Pancreas (tissue), 10 donors: ENCODE data around the gene SLF1. TPM values are rescaled to one million over a fixed set of nuclear protein-coding genes. Genes with fewer than 3 reads are reported as not detected.

Experiments used
- ATAC-seq, 4 donors: fragments of 200-7000 bp; cut with Tn5 transposase; one replicate each; pipeline versions ENCODE4 v1.8.0 to v1.9.1; 2020; ENCODE audit warnings: mild to moderate bottlenecking in 4 of 4, moderate library complexity in 4 of 4
- DNase-seq, 6 donors: peaks; one replicate each; pipeline ENCODE4 v3.0.0-alpha.2; 2020
- FAIRE-seq: peaks from 2 replicates; lab custom pipeline; 2012; peaks lifted over from hg19 to GRCh38; lab: Jason Lieb, UNC
- H3K27ac ChIP-seq, 4 donors: fragments of 200-600 bp; sonication (generic); 1 replicate in 3 of 4; 2 replicates in 1 of 4; pipeline versions ENCODE4 v1.5.0 to v1.8.0; 2020
- H3K27me3 ChIP-seq, 4 donors: fragments of 200-600 bp; one replicate each; pipeline ENCODE4 v1.8.0; 2021
- H3K36me3 ChIP-seq, 3 donors: fragments of 200-600 bp; sonication (generic) in 1 of 3; one replicate each; pipeline versions ENCODE4 v1.5.0 to v1.8.0; 2020 to 2021
- H3K4me1 ChIP-seq, 3 donors: fragments of 200-600 bp; one replicate each; pipeline ENCODE4 v1.8.0; 2021
- H3K4me3 ChIP-seq, 4 donors: fragments of 200-600 bp; sonication (generic) in 2 of 4; one replicate each; pipeline versions ENCODE4 v1.5.0 to v1.8.0; 2020 to 2021
- H3K9me3 ChIP-seq, 4 donors: fragments of 200-600 bp; one replicate each; pipeline ENCODE4 v1.8.0; 2021
- WGBS, 2 donors: extraction: QIAGEN DNeasy Blood & Tissue Kit; methylation state at CpG; one replicate each; pipeline ENCODE4 v1.1.7; 2013; 5-methylcytosine and 5-hydroxymethylcytosine counted together
- intact Hi-C, 3 donors: fragments of 100-400 bp; cut with DNase I; formaldehyde crosslinking; loops; one replicate each; pipeline versions ENCODE4 v1.11.1 to v1.14.2; 2022
- polyA plus RNA-seq, 2 donors: library from polyadenylated mRNA; stranded (reverse); fragments of 200-250 nt; gene quantifications; one replicate each; pipeline ENCODE4 v1.2.3, GENCODE V29; 2013
- total RNA-seq, 6 donors: library from RNA; stranded (reverse); fragmentation: NEBNext Ultra II Directional in 4 of 6; extraction: Animal tissue kit (Norgen Biotek cat#: 25700) in 4 of 6; gene quantifications; one replicate each; pipeline versions ENCODE4 v1.2.1 to v1.2.4, GENCODE V29; 2021 to 2023
- TF ChIP-seq, protein P1 (sequence below), 4 donors: fragments of 200-600 bp; sonication (generic) in 3 of 4; IDR thresholded peaks; one replicate each; pipeline versions ENCODE4 v1.5.0 to v1.8.0; 2021; ENCODE audit warnings: antibody characterized with exemption in 4 of 4
- donor health status: healthy with polysubstance abuse.
- donor health status: DM: no; HTN: no; CAD: no; lungs with moderate emphysema.
- donor health status: DM: no; HTN: no; CAD: no.
- donor health status: control.
- donor health status: control.
- donor health status: Bipolar disorder and iron deficiency.
- donor health status: DM: yes; HTN: yes; CAD: no.
- donor health status: DM: no; HTN: no; CAD: no.
- donor health status: DM: no; HTN: no; CAD: no.
- donor health status: DM: yes; HTN: yes; CAD: no.

Gene SLF1
- total and polyA plus RNA-seq, 8 donors: 1.1 to 3.9 (median 2.1) TPM

DNA sequence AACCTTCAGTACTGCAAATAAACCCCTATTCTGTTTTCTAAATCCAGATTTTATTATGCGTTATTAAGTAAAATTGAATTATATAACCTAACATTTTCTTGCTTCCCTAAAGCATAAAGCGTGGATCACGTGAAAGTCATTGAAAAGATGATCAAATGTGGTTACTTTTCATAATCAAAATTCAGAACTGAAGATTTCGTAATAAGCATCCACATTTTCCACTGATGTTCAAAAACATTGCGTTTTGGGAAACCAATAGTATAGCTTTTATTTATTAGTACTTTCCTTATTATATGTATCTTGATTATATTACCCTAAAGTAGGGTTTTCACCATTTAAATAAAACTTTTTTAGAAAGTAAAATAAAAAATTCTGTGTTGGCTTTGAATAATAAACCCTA, 1.8 kb downstream of the SLF1 start:
- Histone ChIP-seq H3K4me1 (peaks cover 7 to 15% (median 8%) of the 10 kb centered on the region in 3 donors), H3K27ac (no peak overlapping the region), H3K36me3 (no peaks in the 10 kb centered on the region), H3K4me3 (no peak overlapping the region), H3K9me3 (no peaks in the 10 kb centered on the region), H3K27me3 (no peaks in the 10 kb centered on the region)
- TF ChIP-seq, protein P1, sequence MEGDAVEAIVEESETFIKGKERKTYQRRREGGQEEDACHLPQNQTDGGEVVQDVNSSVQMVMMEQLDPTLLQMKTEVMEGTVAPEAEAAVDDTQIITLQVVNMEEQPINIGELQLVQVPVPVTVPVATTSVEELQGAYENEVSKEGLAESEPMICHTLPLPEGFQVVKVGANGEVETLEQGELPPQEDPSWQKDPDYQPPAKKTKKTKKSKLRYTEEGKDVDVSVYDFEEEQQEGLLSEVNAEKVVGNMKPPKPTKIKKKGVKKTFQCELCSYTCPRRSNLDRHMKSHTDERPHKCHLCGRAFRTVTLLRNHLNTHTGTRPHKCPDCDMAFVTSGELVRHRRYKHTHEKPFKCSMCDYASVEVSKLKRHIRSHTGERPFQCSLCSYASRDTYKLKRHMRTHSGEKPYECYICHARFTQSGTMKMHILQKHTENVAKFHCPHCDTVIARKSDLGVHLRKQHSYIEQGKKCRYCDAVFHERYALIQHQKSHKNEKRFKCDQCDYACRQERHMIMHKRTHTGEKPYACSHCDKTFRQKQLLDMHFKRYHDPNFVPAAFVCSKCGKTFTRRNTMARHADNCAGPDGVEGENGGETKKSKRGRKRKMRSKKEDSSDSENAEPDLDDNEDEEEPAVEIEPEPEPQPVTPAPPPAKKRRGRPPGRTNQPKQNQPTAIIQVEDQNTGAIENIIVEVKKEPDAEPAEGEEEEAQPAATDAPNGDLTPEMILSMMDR (IDR thresholded peaks at IDR 0.05): no peak
- ATAC-seq (no peak), DNase-seq (no peak), FAIRE-seq (no peak)
- intact Hi-C loops: no loop called here
- 93 to 94% methylated on average over 5 of the region's 5 CpGs for WGBS, 2 donors

DNA sequence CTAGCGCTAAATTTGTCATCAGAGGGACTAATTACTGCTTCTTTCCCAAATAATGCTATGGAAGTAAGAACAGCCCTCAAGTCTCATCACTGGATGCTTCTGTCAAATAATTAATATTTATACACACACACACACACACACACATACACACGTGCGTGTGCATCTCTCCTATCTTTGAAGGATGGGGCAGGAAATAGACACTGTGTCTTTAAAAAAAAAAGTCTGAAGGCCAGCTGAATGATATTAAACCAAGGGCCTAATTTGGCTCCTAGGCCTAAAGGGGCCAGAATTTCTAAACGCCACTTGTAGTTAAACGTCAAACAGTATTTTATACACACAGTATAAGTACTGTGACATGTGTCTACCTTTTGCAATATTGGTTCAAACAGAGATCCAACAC, 3.3 kb downstream of the SLF1 start:
- DNase-seq (no peak), ATAC-seq (no peak), FAIRE-seq (no peak)
- no peak overlapping the region for H3K4me3 ChIP-seq
- H3K27me3 ChIP-seq: no peaks in the 10 kb centered on the region
- TF ChIP-seq, protein P1 (IDR thresholded peaks at IDR 0.05): no peak
- intact Hi-C loops: no loop called here
- no peaks in the 10 kb centered on the region for H3K36me3 ChIP-seq
- WGBS, 2 donors: 57% methylated on average over 5 of the region's 5 CpGs
- no peak overlapping the region for H3K27ac ChIP-seq
- H3K4me1 ChIP-seq: peaks cover 5 to 13% (median 7%) of the 10 kb centered on the region in 3 donors
- no peaks in the 10 kb centered on the region for H3K9me3 ChIP-seq

DNA sequence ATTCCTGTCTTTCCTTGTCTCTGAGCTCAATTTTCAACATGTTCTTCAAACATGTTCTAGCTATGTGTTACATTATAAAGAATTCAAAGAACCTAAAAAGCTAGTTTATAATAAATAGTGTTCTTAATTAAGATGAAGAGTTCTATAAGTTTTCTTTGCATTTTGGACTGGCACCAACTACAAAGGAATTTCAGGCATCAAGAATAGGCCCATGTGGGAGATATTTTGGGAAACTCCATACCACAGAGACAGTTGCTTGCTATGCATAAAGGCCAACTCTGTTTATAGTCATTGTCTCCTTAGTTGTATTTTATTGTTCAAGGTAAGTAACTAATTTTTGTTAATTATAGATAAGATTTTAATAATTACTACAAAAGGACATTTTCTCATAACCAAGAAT, 4.5 kb downstream of the SLF1 start:
- peaks cover 0 to 7% (median 6%) of the 10 kb centered on the region in 3 donors for H3K4me1 ChIP-seq
- H3K9me3 ChIP-seq: no peaks in the 10 kb centered on the region
- no peak overlapping the region for H3K4me3 ChIP-seq
- H3K27ac ChIP-seq: no peak overlapping the region
- no peak for DNase-seq
- intact Hi-C loops: no loop called here
- H3K36me3 ChIP-seq: no peaks in the 10 kb centered on the region
- ATAC-seq: no peak
- H3K27me3 ChIP-seq: no peaks in the 10 kb centered on the region
- TF ChIP-seq, protein P1 (IDR thresholded peaks at IDR 0.05): no peak
- FAIRE-seq: no peak

DNA sequence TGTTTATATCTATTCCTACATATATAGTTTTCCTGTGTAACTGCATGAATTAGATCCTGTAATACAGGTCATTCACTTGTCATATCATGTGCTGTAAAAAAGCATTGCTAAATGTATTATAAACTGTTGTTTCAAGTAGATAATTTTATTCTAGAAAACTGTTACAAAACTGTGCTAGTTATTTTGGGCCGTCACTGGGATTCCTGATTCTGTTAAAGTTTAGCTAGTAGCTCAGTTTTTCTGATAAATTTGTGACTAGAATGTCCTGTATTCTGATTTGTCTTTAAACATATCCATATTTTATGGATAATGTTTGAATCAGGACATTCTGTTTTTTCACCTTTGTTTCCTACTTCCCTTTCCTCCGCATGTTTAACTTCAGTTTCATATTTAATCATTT, 5.4 kb downstream of the SLF1 start:
- WGBS, 2 donors: 38 to 49% methylated on average over 2 of the region's 2 CpGs
- ATAC-seq: no peak

DNA sequence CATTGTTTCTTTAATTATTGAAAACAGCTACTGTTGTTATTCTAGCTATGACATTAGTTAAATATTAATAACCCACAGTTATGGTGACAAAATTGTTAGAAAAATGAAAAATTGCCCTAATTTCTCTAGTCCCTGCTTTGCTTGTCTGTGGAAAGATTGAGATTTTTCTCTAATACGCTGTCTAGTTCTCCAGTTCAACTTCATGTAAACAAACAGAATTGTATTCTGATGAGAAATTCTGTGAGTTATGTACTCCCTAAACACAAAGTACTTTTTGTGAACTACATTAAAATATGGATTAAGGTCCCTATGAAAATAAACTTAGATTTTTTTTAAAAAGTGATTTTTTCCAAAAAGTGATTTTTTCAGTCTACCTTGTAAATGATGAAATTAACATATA, 8.7 kb downstream of the SLF1 start:
- Histone ChIP-seq H3K27me3 (no peaks in the 10 kb centered on the region), H3K9me3 (no peaks in the 10 kb centered on the region), H3K4me3 (no peak overlapping the region), H3K27ac (no peak overlapping the region), H3K4me1 (peaks cover 0 to 7% (median 0%) of the 10 kb centered on the region in 3 donors), H3K36me3 (no peaks in the 10 kb centered on the region)
- 72 to 80% methylated on average over 1 of the region's 1 CpG for WGBS, 2 donors
- TF ChIP-seq, protein P1 (IDR thresholded peaks at IDR 0.05): no peak
- no peak for ATAC-seq
- intact Hi-C loops: no loop called here
- DNase-seq: no peak
- FAIRE-seq: no peak

More for the DNA sequence above, 5.4 kb downstream of the SLF1 start:
- FAIRE-seq: no peak
- no peaks in the 10 kb centered on the region for H3K27me3 ChIP-seq
- peaks cover 0 to 7% (median 6%) of the 10 kb centered on the region in 3 donors for H3K4me1 ChIP-seq
- TF ChIP-seq, protein P1 (IDR thresholded peaks at IDR 0.05): no peak
- H3K27ac ChIP-seq: no peak overlapping the region
- no peak for DNase-seq
- H3K36me3 ChIP-seq: no peaks in the 10 kb centered on the region
- H3K4me3 ChIP-seq: no peak overlapping the region
- no peaks in the 10 kb centered on the region for H3K9me3 ChIP-seq
- intact Hi-C loops: no loop called here
